Measurements from ENCODE around the gene P2RY14. TPM values are rescaled to one million over a fixed set of nuclear protein-coding genes. Genes with fewer than 3 reads are reported as not detected.

The P2RY14 gene
- total and polyA plus RNA-seq, 10 of the 15 experiments (the other 5 are each of a cell fraction or from before 2014, with no cell fraction given): 0.06 to 0.37 (median 0.28) TPM; not detected in 7

- TF ChIP-seq RELB (IDR thresholded peaks at IDR 0.05; ENCODE audit: low read depth): no peak
- no peak for TF ChIP-seq ZNF622 (IDR thresholded peaks at IDR 0.05)
- no peak for TF ChIP-seq MEF2A (IDR thresholded peaks at IDR 0.05; ENCODE audit: insufficient read depth, low read depth, low read length)
- TF ChIP-seq RAD21 (IDR thresholded peaks at IDR 0.05; ENCODE audit: insufficient read depth, low read depth, low read length): no peak
- no peak for TF ChIP-seq SPI1 (IDR thresholded peaks at IDR 0.05; ENCODE audit: borderline replicate concordance, insufficient read depth, low read depth, low read length)
- no peak for TF ChIP-seq WRNIP1 (IDR thresholded peaks at IDR 0.05; ENCODE audit: borderline replicate concordance, low read depth, low read length)
- TF ChIP-seq E2F4 (IDR thresholded peaks at IDR 0.05; ENCODE audit: low read depth, low read length): no peak
- no peak for TF ChIP-seq RBBP5 (conservative IDR thresholded peaks at IDR 0.05)
- no peak for TF ChIP-seq MYB (IDR thresholded peaks at IDR 0.05; ENCODE audit: borderline replicate concordance, low read depth, low read length)
Observed at GRCh38 chr3:151296226-151296625, 17.9 kb upstream of the P2RY14 start (continued).

GRCh38 chr3:151293127-151293526, 14.8 kb upstream of the P2RY14 start:
- DNase-seq (ENCODE audit: low read depth, low spot score): no peak
- ATAC-seq: peak; percentile 53
- Histone ChIP-seq H3K27me3 (replicated peaks in 1 of 2; ENCODE audit: control insufficient read depth in 2 of 2, insufficient read depth in 2 of 2, low read length in 1 of 2) (peaks cover 0 to 2% of the 10 kb centered on the region in 2 experiments; a peak in 2 of 4 replicates), H3K4me3 (no peak overlapping the region), H3K4me2 (ENCODE audit: control insufficient read depth, insufficient read depth) (no peak overlapping the region), H3K36me3 (ENCODE audit: control insufficient read depth in 2 of 2, insufficient read depth in 2 of 2, low read length in 1 of 2) (no peaks in the 10 kb centered on the region), H3K79me2 (ENCODE audit: control insufficient read depth, insufficient read depth, low read length) (no peaks in the 10 kb centered on the region), H3K9ac (ENCODE audit: control insufficient read depth, insufficient read depth, low read length) (no peak overlapping the region), H3K4me1 (ENCODE audit: control insufficient read depth, insufficient read depth, low read length) (no peaks in the 10 kb centered on the region), H2AFZ (ENCODE audit: control insufficient read depth, low read depth, low read length) (no peak overlapping the region), H3K27ac (ENCODE audit: control insufficient read depth, insufficient read depth) (no peak overlapping the region), H4K20me1 (ENCODE audit: control insufficient read depth, insufficient read depth) (no peaks in the 10 kb centered on the region), H3K9me3 (replicated peaks; ENCODE audit: control insufficient read depth, insufficient read depth, low read length) (no peaks in the 10 kb centered on the region)
- no TSS peak for BruUV-seq (replicated peaks)
- POLR2A ChIA-PET: no interaction called here
- intact Hi-C loops (cut with micrococcal nuclease; ENCODE audit: unreplicated experiment) (loop anchor here (5.0 kb wide), 2 partner anchors 544 to 624 kb away; no protein-coding TSS in a partner anchor), in situ Hi-C loops (cut with MboI) (no loop called here)
- SMC1A ChIA-PET (ENCODE audit: uncharacterized antibody, unreplicated experiment): interaction anchor here (0.6 to 1.9 kb wide), 5 partner anchors 11 to 555 kb away, joined by 3 to 10 read pairs (median 3); no protein-coding TSS in a partner anchor
- WGBS (ENCODE audit: insufficient coverage, insufficient replicate concordance, low lambda C conversion rate, missing lambda C conversion rate): 1% methylated on average over 6 of the region's 6 CpGs
- RAD21 ChIA-PET (ENCODE audit: unreplicated experiment): interaction anchor here (0.9 to 1.5 kb wide), 3 partner anchors 66 to 546 kb away, joined by 3 read pairs; no protein-coding TSS in a partner anchor
- CTCF ChIA-PET: interaction anchor here (0.7 to 2.7 kb wide), 8 partner anchors 15 to 137 kb away, joined by 3 to 10 read pairs (median 4); partner anchors contain the start of gene P2RY14
- no peak for FAIRE-seq
- TF ChIP-seq CHD2 (IDR thresholded peaks at IDR 0.05; ENCODE audit: borderline replicate concordance, low read depth, low read length): no peak
- no peak for TF ChIP-seq HDGF (IDR thresholded peaks at IDR 0.05)
- no peak for TF ChIP-seq BMI1 (IDR thresholded peaks at IDR 0.05; ENCODE audit: borderline replicate concordance)
- TF ChIP-seq ZBTB4 (CRISPR knock-in tag; IDR thresholded peaks at IDR 0.05): no peak
- TF ChIP-seq RBBP5 (conservative IDR thresholded peaks at IDR 0.05): no peak
- no peak for TF ChIP-seq PBX3 (IDR thresholded peaks at IDR 0.05; ENCODE audit: insufficient replicate concordance, low read depth, low read length)
- TF ChIP-seq GATAD2B (conservative IDR thresholded peaks at IDR 0.05; ENCODE audit: low read depth): no peak
- TF ChIP-seq MEF2A (IDR thresholded peaks at IDR 0.05; ENCODE audit: insufficient read depth, low read depth, low read length): no peak
- no peak for TF ChIP-seq RUNX3 (IDR thresholded peaks at IDR 0.05; ENCODE audit: low read length)

All from GM12878 (cell line).